GM18873 (cell line): ENCODE results near the gene TSPAN14.

Source experiments
- ATAC-seq: cut with Tn5 transposase; IDR thresholded peaks from one replicate; pipeline ENCODE4 v1.9.1; 2021; ENCODE audit warnings: mild to moderate bottlenecking, moderate library complexity, moderate number of reproducible peaks; ENCODE audit not compliant: unreplicated experiment, low FRiP score

TSPAN14 gene

GRCh38 chr10:80485076-80485945 is 31.2 kb downstream of the TSPAN14 start:
- ATAC-seq, result no peak

- ATAC-seq, result no peak
Observed at GRCh38 chr10:80485946-80486764, 32.0 kb downstream of the TSPAN14 start.

GRCh38 chr10:80486785-80487420 is 32.8 kb downstream of the TSPAN14 start:
- no peak for ATAC-seq

- ATAC-seq, result no peak
Observed at GRCh38 chr10:80487421-80487785, 33.3 kb downstream of the TSPAN14 start.

GRCh38 chr10:80487791-80488538 is 33.9 kb downstream of the TSPAN14 start:
- ATAC-seq, result no peak

GRCh38 chr10:80488539-80489066 is 34.5 kb downstream of the TSPAN14 start:
- ATAC-seq, result no peak

- no peak for ATAC-seq
Observed at GRCh38 chr10:80489371-80490112, 35.4 kb downstream of the TSPAN14 start.

GRCh38 chr10:80491251-80492102 is 37.4 kb downstream of the TSPAN14 start:
- no peak for ATAC-seq

- ATAC-seq, result no peak
Observed at GRCh38 chr10:80492848-80493521, 38.9 kb downstream of the TSPAN14 start.

- no peak for ATAC-seq
Observed at GRCh38 chr10:80493522-80494051, 39.5 kb downstream of the TSPAN14 start.

- no peak for ATAC-seq
Observed at GRCh38 chr10:80496555-80497172, 42.6 kb downstream of the TSPAN14 start.

- ATAC-seq, result no peak
Observed at GRCh38 chr10:80497187-80498077, 43.3 kb downstream of the TSPAN14 start.

- ATAC-seq, result no peak
Observed at GRCh38 chr10:80498078-80498832, 44.1 kb downstream of the TSPAN14 start.

- ATAC-seq, result no peak
Observed at GRCh38 chr10:80498833-80499741, 45.0 kb downstream of the TSPAN14 start.
